Measurements from ENCODE around the gene TENM3. TPM values are rescaled to one million over a fixed set of nuclear protein-coding genes. Genes with fewer than 3 reads are reported as not detected.

Gene TENM3
- total RNA-seq, 2 experiments from 2014 or later: not detected

DNA sequence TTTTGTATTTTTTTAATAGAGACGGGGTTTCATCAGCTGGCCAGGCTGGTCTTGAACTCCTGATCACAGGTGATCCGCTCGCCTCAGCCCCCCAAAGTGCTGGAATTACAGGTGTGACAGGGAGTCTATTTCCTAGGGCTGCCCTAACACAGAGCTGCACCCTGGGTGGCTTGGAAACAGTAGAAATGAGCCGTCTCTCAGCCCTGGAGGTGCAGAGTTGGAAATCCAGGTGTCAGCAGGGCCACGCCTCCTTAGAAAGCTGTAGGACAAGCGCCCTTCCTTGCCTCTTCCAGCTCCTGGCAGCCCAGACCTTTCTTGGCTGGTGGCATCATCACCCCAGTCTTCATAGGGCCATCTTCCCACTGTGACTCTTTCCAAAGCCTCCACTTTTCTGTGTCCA, 602.4 kb downstream of the TENM3 start:
- TF ChIP-seq EZH2phosphoT487 (IDR thresholded peaks at IDR 0.05; ENCODE audit: borderline replicate concordance, low read depth, low read length): no peak
- TF ChIP-seq, protein P1, sequence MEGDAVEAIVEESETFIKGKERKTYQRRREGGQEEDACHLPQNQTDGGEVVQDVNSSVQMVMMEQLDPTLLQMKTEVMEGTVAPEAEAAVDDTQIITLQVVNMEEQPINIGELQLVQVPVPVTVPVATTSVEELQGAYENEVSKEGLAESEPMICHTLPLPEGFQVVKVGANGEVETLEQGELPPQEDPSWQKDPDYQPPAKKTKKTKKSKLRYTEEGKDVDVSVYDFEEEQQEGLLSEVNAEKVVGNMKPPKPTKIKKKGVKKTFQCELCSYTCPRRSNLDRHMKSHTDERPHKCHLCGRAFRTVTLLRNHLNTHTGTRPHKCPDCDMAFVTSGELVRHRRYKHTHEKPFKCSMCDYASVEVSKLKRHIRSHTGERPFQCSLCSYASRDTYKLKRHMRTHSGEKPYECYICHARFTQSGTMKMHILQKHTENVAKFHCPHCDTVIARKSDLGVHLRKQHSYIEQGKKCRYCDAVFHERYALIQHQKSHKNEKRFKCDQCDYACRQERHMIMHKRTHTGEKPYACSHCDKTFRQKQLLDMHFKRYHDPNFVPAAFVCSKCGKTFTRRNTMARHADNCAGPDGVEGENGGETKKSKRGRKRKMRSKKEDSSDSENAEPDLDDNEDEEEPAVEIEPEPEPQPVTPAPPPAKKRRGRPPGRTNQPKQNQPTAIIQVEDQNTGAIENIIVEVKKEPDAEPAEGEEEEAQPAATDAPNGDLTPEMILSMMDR (conservative IDR thresholded peaks at IDR 0.05; ENCODE audit: low read length): no peak
- no peaks in the 10 kb centered on the region for H3K36me3 ChIP-seq (ENCODE audit: insufficient read depth, low read length)
- no peaks in the 10 kb centered on the region for H3K9me2 ChIP-seq (ENCODE audit: insufficient read depth, low read length)
- H3K79me2 ChIP-seq (ENCODE audit: insufficient read depth, low read depth, low read length): no peaks in the 10 kb centered on the region
- H2AFZ ChIP-seq (ENCODE audit: low read length): no peak overlapping the region
- no peak overlapping the region for H3K4me2 ChIP-seq (ENCODE audit: low read length)
- H3K4me3 ChIP-seq (ENCODE audit: low read depth, low read length, poor library complexity, severe bottlenecking): no peak overlapping the region
- DNase-seq (ENCODE audit: low spot score): no peak
- no peaks in the 10 kb centered on the region for H3K9me3 ChIP-seq (ENCODE audit: low read length)
- ChIA-PET CTCF (ENCODE audit: unreplicated experiment) (no interaction called here), POLR2A (interaction anchor here (0.7 kb wide), 2 partner anchors 52 to 131 kb away, joined by 5 to 9 read pairs; no protein-coding TSS in a partner anchor)
- no TSS peak for BruUV-seq (replicated peaks)
- intact Hi-C loops (cut with micrococcal nuclease; ENCODE audit: unreplicated experiment): no loop called here
- H4K20me1 ChIP-seq (ENCODE audit: insufficient read depth, low read length): no peaks in the 10 kb centered on the region
- H3K27ac ChIP-seq (ENCODE audit: low read depth, low read length, poor library complexity, severe bottlenecking): no peak overlapping the region
- H3K4me1 ChIP-seq (ENCODE audit: insufficient read depth, low read length, poor library complexity, severe bottlenecking): no peaks in the 10 kb centered on the region

DNA sequence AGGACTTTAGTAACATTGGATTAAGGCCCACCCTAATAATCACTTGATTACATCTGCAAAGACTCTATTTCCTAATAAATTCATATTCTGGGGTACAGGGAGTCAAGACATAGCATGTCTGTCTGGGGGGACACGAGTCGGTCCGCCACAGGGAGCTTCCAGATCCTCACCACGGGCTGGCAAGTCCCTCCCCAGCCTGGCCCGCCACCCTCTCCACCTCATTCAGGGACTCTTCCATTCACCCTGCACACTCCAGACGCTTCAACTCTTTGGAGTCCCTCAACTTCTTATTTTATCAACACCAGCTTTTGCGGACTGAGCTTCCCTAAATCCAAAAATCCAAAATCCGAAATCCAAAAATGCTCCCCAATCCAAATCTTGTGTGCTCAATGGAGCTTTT, 602.8 kb downstream of the TENM3 start:
- H2AFZ ChIP-seq (ENCODE audit: low read length): no peak overlapping the region
- no peaks in the 10 kb centered on the region for H3K36me3 ChIP-seq (ENCODE audit: insufficient read depth, low read length)
- H3K27ac ChIP-seq (ENCODE audit: low read depth, low read length, poor library complexity, severe bottlenecking): no peak overlapping the region
- no peak overlapping the region for H3K4me2 ChIP-seq (ENCODE audit: low read length)
- no peaks in the 10 kb centered on the region for H3K79me2 ChIP-seq (ENCODE audit: insufficient read depth, low read depth, low read length)
- POLR2A ChIA-PET: no interaction called here
- no peaks in the 10 kb centered on the region for H4K20me1 ChIP-seq (ENCODE audit: insufficient read depth, low read length)
- no peaks in the 10 kb centered on the region for H3K9me3 ChIP-seq (ENCODE audit: low read length)
- BruUV-seq (replicated peaks): no TSS peak
- DNase-seq (ENCODE audit: low spot score): no peak
- H3K4me3 ChIP-seq (ENCODE audit: low read depth, low read length, poor library complexity, severe bottlenecking): no peak overlapping the region
- CTCF ChIA-PET (ENCODE audit: unreplicated experiment): no interaction called here
- intact Hi-C loops (cut with micrococcal nuclease; ENCODE audit: unreplicated experiment): no loop called here
- TF ChIP-seq EZH2phosphoT487 (IDR thresholded peaks at IDR 0.05; ENCODE audit: borderline replicate concordance, low read depth, low read length): no peak
- TF ChIP-seq, protein P1 (conservative IDR thresholded peaks at IDR 0.05; ENCODE audit: low read length): no peak
- H3K9me2 ChIP-seq (ENCODE audit: insufficient read depth, low read length): no peaks in the 10 kb centered on the region
- no peaks in the 10 kb centered on the region for H3K4me1 ChIP-seq (ENCODE audit: insufficient read depth, low read length, poor library complexity, severe bottlenecking)

DNA sequence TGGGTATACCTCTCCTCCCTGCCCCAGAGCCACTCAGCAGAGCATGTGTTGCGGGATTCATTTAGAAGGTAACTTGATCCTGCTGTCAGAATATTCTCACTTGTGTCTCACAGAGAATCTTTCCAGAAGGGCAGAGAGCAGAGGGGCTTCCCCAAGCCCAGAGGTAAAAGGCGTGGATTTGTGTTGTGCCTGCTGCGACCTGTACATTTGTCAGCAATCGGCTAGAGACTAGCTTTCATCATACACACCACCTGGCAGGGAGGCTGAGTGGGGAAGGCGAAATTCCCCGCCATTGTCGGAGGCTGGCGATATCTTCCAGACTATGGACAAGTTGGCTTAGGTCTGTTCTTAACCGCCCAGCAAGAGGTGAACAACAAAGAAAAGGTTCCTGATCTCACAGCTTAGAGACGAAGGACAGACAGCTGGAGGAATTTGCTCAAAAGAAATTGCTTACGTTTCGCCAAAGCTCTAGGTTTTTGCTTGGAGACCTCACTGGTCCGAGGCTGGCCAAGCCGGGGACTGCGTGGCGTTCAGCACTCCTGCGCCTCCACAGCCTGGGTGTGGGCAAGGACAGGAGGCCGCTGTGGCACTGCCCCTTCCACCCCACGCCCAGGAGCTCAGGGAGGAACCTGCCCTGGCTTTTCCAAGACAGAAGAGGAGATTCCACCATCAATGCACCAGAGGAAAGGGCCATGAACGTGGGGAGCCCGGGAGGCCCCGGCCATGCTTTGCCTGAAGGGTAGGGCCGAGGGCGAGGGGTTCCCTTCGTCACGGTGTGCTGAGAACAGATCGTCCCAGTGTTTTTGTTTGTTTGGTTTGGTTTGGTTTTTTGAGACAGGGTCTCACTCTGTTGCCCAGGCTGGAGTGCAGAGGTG, 604.6 kb downstream of the TENM3 start:
- H3K9me2 ChIP-seq (ENCODE audit: insufficient read depth, low read length): no peaks in the 10 kb centered on the region
- intact Hi-C loops (cut with micrococcal nuclease; ENCODE audit: unreplicated experiment): no loop called here
- no peak overlapping the region for H3K4me3 ChIP-seq (ENCODE audit: low read depth, low read length, poor library complexity, severe bottlenecking)
- no peaks in the 10 kb centered on the region for H3K4me1 ChIP-seq (ENCODE audit: insufficient read depth, low read length, poor library complexity, severe bottlenecking)
- BruUV-seq (replicated peaks): no TSS peak
- no peak overlapping the region for H2AFZ ChIP-seq (ENCODE audit: low read length)
- no peak for DNase-seq (ENCODE audit: low spot score)
- H3K27ac ChIP-seq (ENCODE audit: low read depth, low read length, poor library complexity, severe bottlenecking): no peak overlapping the region
- no peaks in the 10 kb centered on the region for H3K36me3 ChIP-seq (ENCODE audit: insufficient read depth, low read length)
- ChIA-PET POLR2A (no interaction called here), CTCF (ENCODE audit: unreplicated experiment) (no interaction called here)
- H3K79me2 ChIP-seq (ENCODE audit: insufficient read depth, low read depth, low read length): no peaks in the 10 kb centered on the region
- H4K20me1 ChIP-seq (ENCODE audit: insufficient read depth, low read length): no peaks in the 10 kb centered on the region
- TF ChIP-seq, protein P1 (conservative IDR thresholded peaks at IDR 0.05; ENCODE audit: low read length): no peak
- TF ChIP-seq EZH2phosphoT487 (IDR thresholded peaks at IDR 0.05; ENCODE audit: borderline replicate concordance, low read depth, low read length): no peak
- no peak overlapping the region for H3K4me2 ChIP-seq (ENCODE audit: low read length)
- no peaks in the 10 kb centered on the region for H3K9me3 ChIP-seq (ENCODE audit: low read length)

Measured in OCI-LY7 (cell line).